GM12874 (cell line): ENCODE results near the gene EEF2.

ENCODE experiments used
- CTCF ChIP-seq: IDR thresholded peaks from 2 replicates; pipeline ENCODE4 v1.5.1; 2011; ENCODE audit warnings: low read depth, mild to moderate bottlenecking, control low read depth, low read length, moderate library complexity; ENCODE audit not compliant: insufficient read depth

EEF2 gene

GRCh38 chr19:3936506-3937442 is 48.5 kb downstream of the EEF2 start:
- TF ChIP-seq CTCF = no peak

GRCh38 chr19:3932931-3933810 is 52.1 kb downstream of the EEF2 start, which contains the start of gene NMRK2:
Gene NMRK2 (plus strand): TSS chr19:3933069. CDS start chr19:3933672, 603 bp downstream.
- no peak for TF ChIP-seq CTCF

GRCh38 chr19:3931041-3931440 is 54.2 kb downstream of the EEF2 start:
- TF ChIP-seq CTCF = no peak
